Stomach (tissue), 9 donors: ENCODE results near the gene CTNNA1. TPM values are rescaled to one million over a fixed set of nuclear protein-coding genes. Genes with fewer than 3 reads are reported as not detected.

Experiments
- DNase-seq, 2 donors: peaks; one replicate each; pipeline versions ENCODE4 v3.0.0 to v3.0.0-alpha.2; 2013 to 2019
- H3K27ac ChIP-seq, 5 donors: fragments of 200-600 bp in 4 of 5; sonication (generic) in 4 of 5; one replicate each; pipeline ENCODE4 v1.5.1; 2013 to 2019; ENCODE audit warnings: mild to moderate bottlenecking in 1 of 5, moderate library complexity in 1 of 5
- H3K27me3 ChIP-seq, 3 donors: fragments of 200-600 bp; sonication (generic); one replicate each; pipeline ENCODE4 v1.5.1; 2017 to 2019; ENCODE audit warnings: mixed run types in 1 of 3
- H3K36me3 ChIP-seq, 4 donors: fragments of 200-600 bp; sonication (generic); 1 replicate in 3 of 4; 2 replicates in 1 of 4; pipeline ENCODE4 v1.5.1; 2016 to 2019
- H3K4me1 ChIP-seq, 4 donors: fragments of 200-600 bp; sonication (generic); one replicate each; pipeline ENCODE4 v1.5.1; 2016 to 2019
- H3K4me3 ChIP-seq, 4 donors: fragments of 200-600 bp; sonication (generic) in 3 of 4; one replicate each; pipeline ENCODE4 v1.5.1; 2016 to 2019; ENCODE audit warnings: mild to moderate bottlenecking in 1 of 4
- H3K9me3 ChIP-seq, 4 donors: fragments of 200-600 bp; sonication (generic); one replicate each; pipeline ENCODE4 v1.5.1; 2016 to 2019
- CTCF ChIP-seq, 7 experiments: fragments of 450-650 bp in 4 of 7; fragments of 200-600 bp in 3 of 7; sonication (generic) in 3 of 7; IDR thresholded peaks; one replicate each; pipeline ENCODE4 v1.5.1; 2016 to 2019; ENCODE audit warnings: antibody characterized with exemption in 7 of 7, control low read depth in 2 of 7, mild to moderate bottlenecking in 1 of 7
- EP300 ChIP-seq: sonication (generic); formaldehyde crosslinking; IDR thresholded peaks from one replicate; pipeline ENCODE4 v1.6.1; 2017; ENCODE audit warnings: antibody characterized with exemption
- POLR2A ChIP-seq, 4 donors: fragments of 450-650 bp; IDR thresholded peaks; one replicate each; pipeline ENCODE4 v1.6.1; 2016; ENCODE audit warnings: antibody characterized with exemption in 4 of 4, control low read depth in 2 of 4, mild to moderate bottlenecking in 1 of 4, moderate library complexity in 1 of 4
- POLR2AphosphoS5 ChIP-seq, 3 donors: sonication (generic); formaldehyde crosslinking; IDR thresholded peaks; one replicate each; pipeline ENCODE4 v1.6.1; 2016; ENCODE audit warnings: antibody characterized with exemption in 3 of 3
- WGBS, 5 donors: extraction: QIAGEN DNeasy Blood & Tissue Kit in 3 of 5; methylation state at CpG; one replicate each; pipeline versions ENCODE4 v1.1.5 to v1.1.7; 2013 to 2018; 5-methylcytosine and 5-hydroxymethylcytosine counted together
- intact Hi-C: fragments of 100-400 bp; cut with DNase I; formaldehyde crosslinking; loops from one replicate; pipeline ENCODE4 v1.15.1; 2023; ENCODE audit warnings: low total_unique reads
- polyA plus RNA-seq, 3 donors: library from polyadenylated mRNA; stranded (reverse); fragments of 200-250 nt; gene quantifications; one replicate each; pipeline ENCODE4 v1.2.3, GENCODE V29; 2013
- total RNA-seq, 5 donors: library from RNA; depleted of rRNA; stranded (reverse); fragments of >200 nt; gene quantifications; one replicate each; pipeline versions ENCODE4 v1.1.0 to v1.2.3, GENCODE V29; 2014 to 2016
- donor health status: healthy with polysubstance abuse.
- donor health status: Bipolar disorder and iron deficiency.
- donor health status: healthy.

CTNNA1 gene
- total and polyA plus RNA-seq, 8 donors = 88.7 to 531 (median 214) TPM

- no peak overlapping the region for H3K4me3 ChIP-seq
- 27 to 52% (median 31%) methylated on average over 1 of the region's 1 CpG for WGBS, 5 donors
- intact Hi-C loops = no loop called here
- H3K27ac ChIP-seq = no peak overlapping the region
- TF ChIP-seq CTCF (IDR thresholded peaks at IDR 0.05) (no peak), POLR2AphosphoS5 (IDR thresholded peaks at IDR 0.05) (no peak), EP300 (no peak), POLR2A (IDR thresholded peaks at IDR 0.05) (no peak)
- DNase-seq = no peak
- H3K4me1 ChIP-seq = peaks cover 22 to 56% (median 36%) of the 10 kb centered on the region in 4 donors
- no peaks in the 10 kb centered on the region for H3K27me3 ChIP-seq
- peaks cover 0 to under 1% (median 0%) of the 10 kb centered on the region in 4 donors for H3K9me3 ChIP-seq
- peaks cover 0 to 3% (median under 1%) of the 10 kb centered on the region in 4 donors for H3K36me3 ChIP-seq
Observed at GRCh38 chr5:138869038-138869437, 115.8 kb downstream of the CTNNA1 start.

- no peak for TF ChIP-seq POLR2AphosphoS5 (IDR thresholded peaks at IDR 0.05)
- TF ChIP-seq POLR2A (IDR thresholded peaks at IDR 0.05) = no peak
- TF ChIP-seq CTCF (IDR thresholded peaks at IDR 0.05) = no peak
- TF ChIP-seq EP300 = no peak
- no peak overlapping the region for H3K4me3 ChIP-seq
- no peaks in the 10 kb centered on the region for H3K27me3 ChIP-seq
- 40 to 69% (median 47%) methylated on average over 5 of the region's 5 CpGs for WGBS, 5 donors
- intact Hi-C loops = no loop called here
- DNase-seq = peak in 1 of 2 donors; percentile 26
- H3K27ac ChIP-seq = no peak overlapping the region
- no peaks in the 10 kb centered on the region for H3K36me3 ChIP-seq
- peaks cover 27 to 63% (median 42%) of the 10 kb centered on the region in 4 donors for H3K4me1 ChIP-seq
- no peaks in the 10 kb centered on the region for H3K9me3 ChIP-seq
Observed at GRCh38 chr5:138869763-138870500, 116.7 kb downstream of the CTNNA1 start.

- Histone ChIP-seq H3K27ac (no peak overlapping the region), H3K9me3 (no peaks in the 10 kb centered on the region), H3K4me3 (no peak overlapping the region), H3K36me3 (no peaks in the 10 kb centered on the region), H3K4me1 (peaks cover 31 to 70% (median 49%) of the 10 kb centered on the region in 4 donors), H3K27me3 (no peaks in the 10 kb centered on the region)
- no peak for DNase-seq
- intact Hi-C loops = no loop called here
- 54 to 67% (median 62%) methylated on average over 3 of the region's 3 CpGs for WGBS, 5 donors
- TF ChIP-seq CTCF (IDR thresholded peaks at IDR 0.05) (no peak), POLR2A (IDR thresholded peaks at IDR 0.05) (no peak), EP300 (no peak), POLR2AphosphoS5 (IDR thresholded peaks at IDR 0.05) (no peak)
Observed at GRCh38 chr5:138870611-138871010, 117.4 kb downstream of the CTNNA1 start.

GRCh38 chr5:138872841-138873465 lies 119.7 kb downstream of the CTNNA1 start:
- H3K4me3 ChIP-seq = no peak overlapping the region
- WGBS, 5 donors = 75 to 94% (median 91%) methylated on average over 6 of the region's 6 CpGs
- TF ChIP-seq POLR2A (IDR thresholded peaks at IDR 0.05) = no peak
- TF ChIP-seq POLR2AphosphoS5 (IDR thresholded peaks at IDR 0.05) = no peak
- TF ChIP-seq EP300 = no peak
- no peak for TF ChIP-seq CTCF (IDR thresholded peaks at IDR 0.05)
- no peaks in the 10 kb centered on the region for H3K9me3 ChIP-seq
- H3K27me3 ChIP-seq = no peaks in the 10 kb centered on the region
- no peak overlapping the region for H3K27ac ChIP-seq
- intact Hi-C loops = no loop called here
- no peak for DNase-seq
- no peaks in the 10 kb centered on the region for H3K36me3 ChIP-seq
- peaks cover 32 to 75% (median 54%) of the 10 kb centered on the region in 4 donors for H3K4me1 ChIP-seq
